Measurements from ENCODE around the gene SLC25A52. TPM values are rescaled to one million over a fixed set of nuclear protein-coding genes. Genes with fewer than 3 reads are reported as not detected.
"Not testable (repeated sequence)": the region's sequence is repeated elsewhere in the genome, so short reads cannot be mapped to it uniquely, and the experiment has no call there.

Gene SLC25A52
- total and polyA plus RNA-seq, 8 donors: 0.23 to 0.86 (median 0.46) TPM; not detected in 3

GRCh38 chr18:31772699-31773098, 12.0 kb upstream of the SLC25A52 start:
- DNase-seq (no peak), ATAC-seq (no peak)
- Histone ChIP-seq H3K9me3 (peaks cover 0 to 3% of the 10 kb centered on the region in 2 donors), H3K27ac (no peak overlapping the region), H3K4me1 (no peaks in the 10 kb centered on the region), H3K4me3 (no peak overlapping the region), H3K36me3 (no peaks in the 10 kb centered on the region), H3K27me3 (no peaks in the 10 kb centered on the region)
- intact Hi-C loops (cut with DNase I): no loop called here
- TF ChIP-seq CTCF (IDR thresholded peaks at IDR 0.05): no peak

- H3K36me3 ChIP-seq: no peaks in the 10 kb centered on the region
- ATAC-seq: no peak
- no peak overlapping the region for H3K27ac ChIP-seq
- TF ChIP-seq CTCF (IDR thresholded peaks at IDR 0.05): no peak
- intact Hi-C loops (cut with DNase I): no loop called here
- H3K4me3 ChIP-seq: no peak overlapping the region
- DNase-seq: no peak
- H3K27me3 ChIP-seq: no peaks in the 10 kb centered on the region
- no peaks in the 10 kb centered on the region for H3K4me1 ChIP-seq
- H3K9me3 ChIP-seq: no peaks in the 10 kb centered on the region
These were observed 10.4 kb downstream of the SLC25A52 start for GRCh38 chr18:31750273-31750672.

GRCh38 chr18:31746396-31746795, 14.3 kb downstream of the SLC25A52 start:
- no peak for DNase-seq
- H3K36me3 ChIP-seq: no peaks in the 10 kb centered on the region
- no peaks in the 10 kb centered on the region for H3K9me3 ChIP-seq
- intact Hi-C loops (cut with DNase I): loop anchor here in 1 of 2 donors (10.0 kb wide), 1 partner anchor 62 kb away; the partner anchor contains the start of gene B4GALT6
- no peaks in the 10 kb centered on the region for H3K27me3 ChIP-seq
- TF ChIP-seq CTCF (IDR thresholded peaks at IDR 0.05): no peak
- no peak overlapping the region for H3K27ac ChIP-seq
- no peaks in the 10 kb centered on the region for H3K4me1 ChIP-seq
- no peak for ATAC-seq
- no peak overlapping the region for H3K4me3 ChIP-seq

- no peaks in the 10 kb centered on the region for H3K36me3 ChIP-seq
- DNase-seq (no peak), ATAC-seq (no peak)
- intact Hi-C loops (cut with DNase I): loop anchor here in 1 of 2 donors (10.0 kb wide), 1 partner anchor 60 kb away; the partner anchor contains the start of gene B4GALT6
- no peak for TF ChIP-seq CTCF (IDR thresholded peaks at IDR 0.05)
- H3K27ac ChIP-seq: no peak overlapping the region
- H3K9me3 ChIP-seq: no peaks in the 10 kb centered on the region
- H3K4me3 ChIP-seq: no peak overlapping the region
- H3K4me1 ChIP-seq: no peaks in the 10 kb centered on the region
- H3K27me3 ChIP-seq: no peaks in the 10 kb centered on the region
These were observed 16.2 kb downstream of the SLC25A52 start for GRCh38 chr18:31744321-31745067.

- H3K4me1 ChIP-seq, H3K27me3 ChIP-seq, H3K27ac ChIP-seq, ATAC-seq, H3K36me3 ChIP-seq, H3K9me3 ChIP-seq, DNase-seq, H3K4me3 ChIP-seq: not testable (repeated sequence)
- intact Hi-C loops (cut with DNase I): loop anchor here in 1 of 2 donors (10.0 kb wide), 1 partner anchor 59 kb away; the partner anchor contains the start of gene B4GALT6
These were observed 17.1 kb downstream of the SLC25A52 start for GRCh38 chr18:31743600-31743999.
